HepG2 (cell line): ENCODE measurements around the gene METTL25. TPM values are rescaled to one million over a fixed set of nuclear protein-coding genes. Genes with fewer than 3 reads are reported as not detected.

Experiments used
- ATAC-seq: fragments of 200-7000 bp; cut with Tn5 transposase; 3 replicates; pipeline ENCODE4 v1.9.1; 2020; ENCODE audit warnings: mild to moderate bottlenecking, moderate library complexity
- BruUV-seq: library from RNA; stranded (reverse); fragments of 400-500 nt; replicated peaks from 2 replicates; lab custom pipeline; 2021; lab: Mats Ljungman, UMichigan
- CTCF ChIA-PET: fragments of 300-600 bp; formaldehyde crosslinking; extraction: SDS; loops from one replicate; lab custom pipeline; 2021; ENCODE audit warnings: low total read pairs, inconsistent platforms, low intra/inter-chr PET ratio; lab: Yijun Ruan, JAX
- POLR2A ChIA-PET: fragments of 350-600 bp; sonication (Branson Sonifier 250); formaldehyde crosslinking; loops from one replicate; lab custom pipeline; 2020; ENCODE audit warnings: antibody characterized with exemption, inconsistent platforms; lab: Yijun Ruan, JAX
- DNase-seq: peaks from one replicate; pipeline ENCODE4 v3.0.0-alpha.2; 2015; ENCODE audit warnings: low spot score
- FAIRE-seq: peaks from 3 replicates; lab custom pipeline; 2011; peaks lifted over from hg19 to GRCh38; lab: Jason Lieb, UNC
- H2AFZ ChIP-seq: one replicate; pipeline ENCODE4 v1.6.1; 2011; ENCODE audit warnings: low read length, inconsistent platforms
- H3K27ac ChIP-seq: fragments of 300-600 bp; 3 replicates; pipeline ENCODE4 v1.8.0; 2011; ENCODE audit warnings: mixed run types, mild to moderate bottlenecking, mixed read lengths, low read length, inconsistent platforms; ENCODE audit not compliant: insufficient read depth; ENCODE audit errors: extremely low read length
- H3K27me3 ChIP-seq, 2 experiments: fragments of 200-600 bp in 1 of 2; 2 replicates in 1 of 2; 3 replicates in 1 of 2; pipeline versions ENCODE4 v1.6.0 to v1.8.0; 2011; ENCODE audit warnings: low read length in 2 of 2, mild to moderate bottlenecking in 2 of 2, moderate library complexity in 2 of 2, inconsistent platforms in 1 of 2; ENCODE audit not compliant: insufficient read depth in 2 of 2, control insufficient read depth in 1 of 2
- H3K36me3 ChIP-seq, 2 experiments: fragments of 200-600 bp in 1 of 2; replicated peaks in 1 of 2; 2 replicates in 1 of 2; 3 replicates in 1 of 2; pipeline versions ENCODE4 v1.5.1 to v1.8.0; 2011; ENCODE audit warnings: low read length in 2 of 2, inconsistent platforms in 1 of 2; ENCODE audit not compliant: insufficient read depth in 2 of 2, control insufficient read depth in 1 of 2
- H3K4me1 ChIP-seq: 2 replicates; pipeline ENCODE4 v1.5.1; 2012; ENCODE audit warnings: low read length, inconsistent platforms; ENCODE audit not compliant: insufficient read depth
- H3K4me2 ChIP-seq: 2 replicates; pipeline ENCODE4 v1.6.0; 2011; ENCODE audit warnings: low read depth, low read length, inconsistent platforms
- H3K4me3 ChIP-seq, 3 experiments: fragments of 200-600 bp in 1 of 3; sonication (generic), shearing (Covaris generic) in 1 of 3; replicated peaks in 1 of 3; 2 replicates each; pipeline ENCODE4 v1.5.1; 2011 to 2016; ENCODE audit warnings: low read length in 3 of 3, inconsistent platforms in 2 of 3, low read depth in 2 of 3, mild to moderate bottlenecking in 2 of 3, control low read depth in 1 of 3, mixed read lengths in 1 of 3; ENCODE audit not compliant: insufficient read depth in 1 of 3
- H3K79me2 ChIP-seq: one replicate; pipeline ENCODE4 v1.6.1; 2011; ENCODE audit warnings: low read length, inconsistent platforms; ENCODE audit not compliant: insufficient read depth
- H3K9ac ChIP-seq: 2 replicates; pipeline ENCODE4 v1.6.0; 2011; ENCODE audit warnings: mild to moderate bottlenecking, low read depth, low read length, inconsistent platforms; ENCODE audit not compliant: insufficient read depth
- H3K9me3 ChIP-seq: 2 replicates; pipeline ENCODE4 v1.5.1; 2012; ENCODE audit warnings: mild to moderate bottlenecking, low read length
- H4K20me1 ChIP-seq: 2 replicates; pipeline ENCODE4 v1.6.0; 2011; ENCODE audit warnings: inconsistent platforms, mild to moderate bottlenecking, low read length, moderate library complexity; ENCODE audit not compliant: insufficient read depth
- AGO2 ChIP-seq: fragments of 200-400 bp; formaldehyde crosslinking; optimal IDR thresholded peaks from 2 replicates; pipeline ENCODE3; 2017; ENCODE audit warnings: mild to moderate bottlenecking, low read depth, low read length, moderate library complexity
- ATF7-NPFF ChIP-seq: sonication (generic); formaldehyde crosslinking; IDR thresholded peaks from 2 replicates; pipeline ENCODE4 v1.8.1; 2023; ENCODE audit warnings: mild to moderate bottlenecking, low read depth, missing genetic modification reagents, moderate library complexity
- CBX1 ChIP-seq: IDR thresholded peaks from one replicate; pipeline ENCODE4 v1.6.1; 2016; ENCODE audit warnings: antibody characterized with exemption, low read depth
- MAFF ChIP-seq: IDR thresholded peaks from 2 replicates; pipeline ENCODE4 v1.6.1; 2011; ENCODE audit warnings: low read depth, low read length, improper control_type of control experiment
- MAFK ChIP-seq, 2 experiments: IDR thresholded peaks in 1 of 2; conservative IDR thresholded peaks in 1 of 2; 2 replicates each; pipeline ENCODE4 v1.6.1; 2011; ENCODE audit warnings: improper control_type of control experiment in 2 of 2, low read length in 2 of 2
- MXI1 ChIP-seq: IDR thresholded peaks from 3 replicates; pipeline ENCODE4 v1.6.1; 2012; ENCODE audit warnings: low read depth, low read length, inconsistent platforms, borderline replicate concordance
- PAWR ChIP-seq: sonication (generic); formaldehyde crosslinking; IDR thresholded peaks from 2 replicates; pipeline ENCODE4 v1.4.0; 2020; ENCODE audit warnings: missing genetic modification reagents, mild to moderate bottlenecking, borderline replicate concordance
- UBTF ChIP-seq: sonication (generic); formaldehyde crosslinking; IDR thresholded peaks from 2 replicates; pipeline ENCODE4 v1.4.0; 2020; ENCODE audit warnings: mild to moderate bottlenecking, missing genetic modification reagents
- ZBTB21 ChIP-seq: sonication (generic); formaldehyde crosslinking; IDR thresholded peaks from 2 replicates; pipeline ENCODE4 v1.4.0; 2020; ENCODE audit warnings: missing genetic modification reagents
- ZIK1 ChIP-seq: sonication (generic); formaldehyde crosslinking; IDR thresholded peaks from 2 replicates; pipeline ENCODE4 v1.5.0; 2020; ENCODE audit warnings: mild to moderate bottlenecking, low read depth, missing genetic modification reagents, borderline replicate concordance
- ZNF776 ChIP-seq: sonication (generic); formaldehyde crosslinking; IDR thresholded peaks from 2 replicates; pipeline ENCODE4 v1.4.0; 2020; ENCODE audit warnings: mild to moderate bottlenecking, missing genetic modification reagents
- WGBS: methylation state at CpG from one replicate; pipeline ENCODE4 v1.1.6; 2017; ENCODE audit warnings: low lambda C conversion rate; 5-methylcytosine and 5-hydroxymethylcytosine counted together
- in situ Hi-C: cut with HindIII; loops from 2 replicates; pipeline ENCODE4 v1.10.0; 2017; ENCODE audit warnings: low pct_unique_long_range_greater_than_20kb; ENCODE audit not compliant: extremely low pct_ligation_motif_present
- intact Hi-C: fragments of 100-400 bp; cut with micrococcal nuclease; formaldehyde crosslinking; loops from one replicate; pipeline ENCODE4 v1.10.0; 2022; ENCODE audit not compliant: unreplicated experiment
- polyA plus RNA-seq, 8 experiments: library from polyadenylated mRNA; depleted of rRNA in 3 of 8; stranded (reverse) in 7 of 8; unstranded in 1 of 8; fragments of >200 nt; fragmentation: Illumina TruSeq in 4 of 8; extraction: Trizol in 4 of 8; gene quantifications; 2 replicates each; pipeline versions ENCODE4 v1.2.1 to v1.2.3, GENCODE V29; 2011 to 2016; ENCODE audit warnings: low read depth in 4 of 8, missing spikeins in 1 of 8, mixed read lengths in 1 of 8; ENCODE audit not compliant: insufficient read depth in 1 of 8
- total RNA-seq, 5 experiments: library from RNA; depleted of rRNA; stranded (reverse); fragments of >200 nt; fragmentation: Illumina TruSeq; extraction: Trizol; gene quantifications; 2 replicates each; pipeline ENCODE4 v1.2.3, GENCODE V29; 2016; ENCODE audit warnings: low read depth in 1 of 5

The METTL25 gene
- total and polyA plus RNA-seq, 2 of the 13 experiments (the other 11 are each of a cell fraction or from before 2014, with no cell fraction given): 2.2 to 7.8 TPM

- TF ChIP-seq MXI1 (no peak), AGO2 (no peak), ZIK1 (CRISPR knock-in tag) (no peak), UBTF (CRISPR knock-in tag) (no peak), ZBTB21 (CRISPR knock-in tag) (no peak), ZNF776 (CRISPR knock-in tag) (no peak), CBX1 (no peak), ATF7-NPFF (CRISPR knock-in tag) (no peak)
These were observed 90.7 kb downstream of the METTL25 start (continued) for GRCh38 chr12:82448911-82449578.

- no peak for ATAC-seq
- H3K27ac ChIP-seq: no peak overlapping the region
- H3K36me3 ChIP-seq: no peaks in the 10 kb centered on the region
- H3K4me2 ChIP-seq: no peak overlapping the region
- in situ Hi-C loops: no loop called here
- POLR2A ChIA-PET: no interaction called here
- no peaks in the 10 kb centered on the region for H3K9me3 ChIP-seq
- peak; percentile 51 to 62; a peak in 3 of 4 replicates for TF ChIP-seq MAFK (conservative IDR thresholded peaks at IDR 0.05 in 1 of 2, IDR thresholded peaks at IDR 0.05 in 1 of 2; ENCODE audit: low read length in 2 of 2)
- TF ChIP-seq MAFF: peak; percentile 42; the same call in 1 of the 2 replicates
- TF ChIP-seq PAWR (CRISPR knock-in tag): no peak
- TF ChIP-seq, all 625 proteins: peak for 2
- H3K4me1 ChIP-seq: no peaks in the 10 kb centered on the region
- no peaks in the 10 kb centered on the region for H4K20me1 ChIP-seq
- intact Hi-C loops: no loop called here
- no peak overlapping the region for H3K9ac ChIP-seq
- H2AFZ ChIP-seq: no peak overlapping the region
- no TSS peak for BruUV-seq
- H3K27me3 ChIP-seq: no peaks in the 10 kb centered on the region
- no peaks in the 10 kb centered on the region for H3K79me2 ChIP-seq
- no peak overlapping the region for H3K4me3 ChIP-seq
- CTCF ChIA-PET: no interaction called here
- WGBS: 93% methylated on average over 2 of the region's 2 CpGs
- FAIRE-seq (no peak), DNase-seq (no peak)
These were observed 98.3 kb downstream of the METTL25 start for GRCh38 chr12:82456633-82457032.
